ENCODE results near the gene MTG2.

MTG2 gene

GRCh38 chr20:62159052-62159451, 23.8 kb upstream of the MTG2 start:
- TF ChIP-seq ZBTB17 (tag by site-specific recombination; IDR thresholded peaks at IDR 0.05) (no peak), ZNF174 (tag by site-specific recombination; IDR thresholded peaks at IDR 0.05) (no peak), GLIS2 (tag by site-specific recombination; IDR thresholded peaks at IDR 0.05) (peak; percentile 57), ZFHX2 (tag by site-specific recombination; conservative IDR thresholded peaks at IDR 0.05) (peak; percentile 48), ZNF776 (tag by site-specific recombination; IDR thresholded peaks at IDR 0.05; ENCODE audit: borderline replicate concordance) (no peak), EGR2 (tag by site-specific recombination; IDR thresholded peaks at IDR 0.05; ENCODE audit: low read depth) (peak; percentile 39; the same call in 1 of the 2 replicates)
- Histone ChIP-seq H3K4me1 (ENCODE audit: control insufficient read depth, insufficient read depth, low read length) (no peaks in the 10 kb centered on the region), H3K9me3 (ENCODE audit: control insufficient read depth, insufficient read depth, low read depth, low read length) (no peaks in the 10 kb centered on the region), H3K36me3 (ENCODE audit: control insufficient read depth in 2 of 2, insufficient read depth in 1 of 2, low read length in 2 of 2) (peaks cover 0 to 44% of the 10 kb centered on the region in 2 experiments; a peak in 2 of 3 replicates), H3K27ac (ENCODE audit: extremely low read depth, low read depth, low read length) (no peak overlapping the region), H3K4me3 (ENCODE audit: low read depth, low read length) (no peak overlapping the region)
- POLR2A ChIA-PET: no interaction called here
- CTCF ChIA-PET: interaction anchor here (0.7 kb wide), 1 partner anchor 94 kb away, joined by 3 read pairs; no protein-coding TSS in a partner anchor

- peak; percentile 21; the same call in 1 of the 2 replicates for TF ChIP-seq PATZ1 (tag by site-specific recombination; IDR thresholded peaks at IDR 0.05)
- TF ChIP-seq KLF17 (tag by site-specific recombination; IDR thresholded peaks at IDR 0.05): peak; percentile 88
- peak; percentile 55 for TF ChIP-seq SP7 (tag by site-specific recombination; IDR thresholded peaks at IDR 0.05)
- peak; percentile 55; the same call in 1 of the 2 replicates for TF ChIP-seq WT1 (tag by site-specific recombination; IDR thresholded peaks at IDR 0.05)
- TF ChIP-seq ZNF600 (tag by site-specific recombination; IDR thresholded peaks at IDR 0.05): peak; percentile 85
- TF ChIP-seq ZNF843 (tag by site-specific recombination; IDR thresholded peaks at IDR 0.05): no peak
- peak; percentile 25; the same call in 1 of the 2 replicates for TF ChIP-seq ZNF26 (tag by site-specific recombination; IDR thresholded peaks at IDR 0.05)
- TF ChIP-seq ZFHX2 (tag by site-specific recombination; conservative IDR thresholded peaks at IDR 0.05): peak; percentile 72
- TF ChIP-seq EGR2 (tag by site-specific recombination; IDR thresholded peaks at IDR 0.05; ENCODE audit: low read depth): peak; percentile 66
- peak; percentile 44 for TF ChIP-seq ZIC2 (tag by site-specific recombination; IDR thresholded peaks at IDR 0.05)
- TF ChIP-seq ZFP37 (tag by site-specific recombination; IDR thresholded peaks at IDR 0.05): no peak
- peak; percentile 45 for TF ChIP-seq GLIS2 (tag by site-specific recombination; IDR thresholded peaks at IDR 0.05)
- TF ChIP-seq OSR2 (tag by site-specific recombination; IDR thresholded peaks at IDR 0.05): peak; percentile 38; the same call in 1 of the 2 replicates
- TF ChIP-seq PRDM2 (tag by site-specific recombination; IDR thresholded peaks at IDR 0.05; ENCODE audit: borderline replicate concordance): no peak
- Histone ChIP-seq H3K4me3 (ENCODE audit: low read depth, low read length) (no peak overlapping the region), H3K9me3 (ENCODE audit: control insufficient read depth, insufficient read depth, low read depth, low read length) (no peaks in the 10 kb centered on the region), H3K4me1 (ENCODE audit: control insufficient read depth, insufficient read depth, low read length) (no peaks in the 10 kb centered on the region), H3K36me3 (ENCODE audit: control insufficient read depth in 2 of 2, insufficient read depth in 1 of 2, low read length in 2 of 2) (peaks cover 0 to 45% of the 10 kb centered on the region in 2 experiments; a peak in 2 of 3 replicates), H3K27ac (ENCODE audit: extremely low read depth, low read depth, low read length) (no peak overlapping the region)
- ChIA-PET POLR2A (no interaction called here), CTCF (no interaction called here)
These were observed 23.0 kb upstream of the MTG2 start for GRCh38 chr20:62159839-62160238.
